ENCODE results near the gene MAPKAPK3. TPM values are rescaled to one million over a fixed set of nuclear protein-coding genes. Genes with fewer than 3 reads are reported as not detected.

Gene MAPKAPK3
- polyA plus RNA-seq, 1 donor from 2014 or later: 4.3 TPM

DNA sequence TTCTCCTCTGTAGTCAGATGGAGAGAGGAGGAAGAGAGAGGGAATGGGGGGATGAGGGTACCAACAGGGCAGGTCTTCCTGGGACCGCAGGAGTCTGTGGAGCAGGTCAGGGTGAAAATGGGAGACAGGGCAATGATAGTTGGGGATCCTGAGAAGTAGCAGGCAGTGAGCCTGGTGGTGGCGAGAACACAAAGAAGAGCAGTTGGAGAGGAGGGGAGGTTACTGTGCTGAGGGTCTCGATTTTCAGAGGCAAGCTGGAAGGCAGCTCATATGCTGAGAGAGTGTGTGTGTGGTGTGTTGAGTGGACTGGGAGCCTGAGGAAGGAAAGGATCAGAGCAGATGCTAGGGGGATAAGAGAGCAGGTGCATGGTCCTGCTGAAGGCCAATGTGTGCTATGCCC, 55.7 kb downstream of the MAPKAPK3 start:
- Histone ChIP-seq H3K4me2 (ENCODE audit: low read length) (no peak overlapping the region), H3K4me3 (ENCODE audit: low read length) (no peak overlapping the region), H3K9ac (ENCODE audit: low read length) (no peak overlapping the region), H3K79me2 (replicated peaks; ENCODE audit: insufficient read depth, low read length) (peaks cover 17% of the 10 kb centered on the region), H2AFZ (ENCODE audit: low read depth, low read length) (no peak overlapping the region), H3K27me3 (ENCODE audit: insufficient read depth, low read depth, low read length) (peaks cover 6% of the 10 kb centered on the region), H3K9me3 (ENCODE audit: low read length) (no peaks in the 10 kb centered on the region), H4K20me1 (ENCODE audit: insufficient read depth) (no peaks in the 10 kb centered on the region), H3K27ac (ENCODE audit: low read length) (no peak overlapping the region), H3F3A (ENCODE audit: insufficient read depth, low read length, poor library complexity, severe bottlenecking) (no peaks in the 10 kb centered on the region), H3K36me3 (ENCODE audit: insufficient read depth, low read length) (no peaks in the 10 kb centered on the region), H3K9me2 (ENCODE audit: insufficient read depth, low read length) (no peaks in the 10 kb centered on the region)
- no peak for TF ChIP-seq TAF1 (IDR thresholded peaks at IDR 0.05; ENCODE audit: low read depth)

DNA sequence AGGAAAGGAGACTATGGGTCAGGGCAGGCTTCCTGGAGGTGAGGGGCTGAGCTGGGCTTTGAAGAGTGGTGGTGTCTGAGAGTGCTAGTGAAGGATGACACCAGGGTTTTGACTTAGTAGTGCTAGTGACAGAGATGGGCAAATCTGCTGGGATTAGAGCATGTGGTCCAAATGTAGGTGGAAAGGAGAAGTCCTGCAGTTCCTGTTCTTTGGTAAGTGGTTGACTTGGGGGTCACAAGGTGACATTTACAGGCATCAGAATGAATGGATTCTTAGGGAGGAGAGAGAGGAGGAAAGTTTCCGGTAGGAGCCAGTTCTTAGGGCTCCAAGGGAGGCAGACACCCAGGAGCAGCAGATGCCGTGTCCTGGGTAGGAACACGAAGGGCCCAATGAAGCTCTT, 57.0 kb downstream of the MAPKAPK3 start:
- TF ChIP-seq RAD21 (conservative IDR thresholded peaks at IDR 0.05): no peak
- TF ChIP-seq SMC3 (conservative IDR thresholded peaks at IDR 0.05; ENCODE audit: poor library complexity): no peak
- TF ChIP-seq EZH2 (IDR thresholded peaks at IDR 0.05; ENCODE audit: borderline replicate concordance, insufficient read depth, low read length, poor library complexity, severe bottlenecking): no peak
- TF ChIP-seq, protein P1, sequence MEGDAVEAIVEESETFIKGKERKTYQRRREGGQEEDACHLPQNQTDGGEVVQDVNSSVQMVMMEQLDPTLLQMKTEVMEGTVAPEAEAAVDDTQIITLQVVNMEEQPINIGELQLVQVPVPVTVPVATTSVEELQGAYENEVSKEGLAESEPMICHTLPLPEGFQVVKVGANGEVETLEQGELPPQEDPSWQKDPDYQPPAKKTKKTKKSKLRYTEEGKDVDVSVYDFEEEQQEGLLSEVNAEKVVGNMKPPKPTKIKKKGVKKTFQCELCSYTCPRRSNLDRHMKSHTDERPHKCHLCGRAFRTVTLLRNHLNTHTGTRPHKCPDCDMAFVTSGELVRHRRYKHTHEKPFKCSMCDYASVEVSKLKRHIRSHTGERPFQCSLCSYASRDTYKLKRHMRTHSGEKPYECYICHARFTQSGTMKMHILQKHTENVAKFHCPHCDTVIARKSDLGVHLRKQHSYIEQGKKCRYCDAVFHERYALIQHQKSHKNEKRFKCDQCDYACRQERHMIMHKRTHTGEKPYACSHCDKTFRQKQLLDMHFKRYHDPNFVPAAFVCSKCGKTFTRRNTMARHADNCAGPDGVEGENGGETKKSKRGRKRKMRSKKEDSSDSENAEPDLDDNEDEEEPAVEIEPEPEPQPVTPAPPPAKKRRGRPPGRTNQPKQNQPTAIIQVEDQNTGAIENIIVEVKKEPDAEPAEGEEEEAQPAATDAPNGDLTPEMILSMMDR (IDR thresholded peaks at IDR 0.05; ENCODE audit: poor library complexity, severe bottlenecking): no peak
- no peak for TF ChIP-seq REST (IDR thresholded peaks at IDR 0.05; ENCODE audit: borderline replicate concordance)
- H3K4me2 ChIP-seq (ENCODE audit: low read length): no peak overlapping the region
- H2AFZ ChIP-seq (ENCODE audit: low read depth, low read length): no peak overlapping the region
- peaks cover 6% of the 10 kb centered on the region for H3K27me3 ChIP-seq (ENCODE audit: insufficient read depth, low read depth, low read length)
- H3K9me3 ChIP-seq (ENCODE audit: low read length): no peaks in the 10 kb centered on the region
- H3K36me3 ChIP-seq (ENCODE audit: insufficient read depth, low read length): no peaks in the 10 kb centered on the region
- H3K4me3 ChIP-seq (ENCODE audit: low read length): peak overlapping the region; percentile 68
- H4K20me1 ChIP-seq (ENCODE audit: insufficient read depth): no peaks in the 10 kb centered on the region
- H3F3A ChIP-seq (ENCODE audit: insufficient read depth, low read length, poor library complexity, severe bottlenecking): no peaks in the 10 kb centered on the region
- no peak overlapping the region for H3K27ac ChIP-seq (ENCODE audit: low read length)
- peak overlapping the region; percentile 63 for H3K9ac ChIP-seq (ENCODE audit: low read length)
- peaks cover 25% of the 10 kb centered on the region for H3K79me2 ChIP-seq (replicated peaks; ENCODE audit: insufficient read depth, low read length)
- no peaks in the 10 kb centered on the region for H3K9me2 ChIP-seq (ENCODE audit: insufficient read depth, low read length)

GRCh38 chr3:50674349-50675178, 57.6 kb downstream of the MAPKAPK3 start, which contains the start of gene DOCK3:
TSS of gene DOCK3 (plus strand) at chr3:50674927. CDS start at chr3:50675264, 337 bp downstream.
- Histone ChIP-seq H3K36me3 (ENCODE audit: insufficient read depth, low read length) (no peaks in the 10 kb centered on the region), H3K4me2 (ENCODE audit: low read length) (peak within 1 kb of the TSS; percentile 94), H4K20me1 (ENCODE audit: insufficient read depth) (no peaks in the 10 kb centered on the region), H3K79me2 (replicated peaks; ENCODE audit: insufficient read depth, low read length) (peaks cover 25% of the 10 kb centered on the region), H3K9ac (ENCODE audit: low read length) (peak within 1 kb of the TSS; percentile 63), H3K27ac (ENCODE audit: low read length) (peak within 1 kb of the TSS; percentile 58), H3K27me3 (ENCODE audit: insufficient read depth, low read depth, low read length) (peaks cover 6% of the 10 kb centered on the region), H3F3A (ENCODE audit: insufficient read depth, low read length, poor library complexity, severe bottlenecking) (no peaks in the 10 kb centered on the region), H3K9me2 (ENCODE audit: insufficient read depth, low read length) (no peaks in the 10 kb centered on the region), H2AFZ (ENCODE audit: low read depth, low read length) (peak within 1 kb of the TSS; percentile 27), H3K4me3 (ENCODE audit: low read length) (peak within 1 kb of the TSS; percentile 68), H3K9me3 (ENCODE audit: low read length) (no peaks in the 10 kb centered on the region)
- TF ChIP-seq MXI1 (conservative IDR thresholded peaks at IDR 0.05; ENCODE audit: poor library complexity, severe bottlenecking) (no peak), POLR2AphosphoS5 (IDR thresholded peaks at IDR 0.05) (peak; percentile 79)
